ENCODE data around the gene GPX4.

Gene GPX4

GRCh38 chr19:1149259-1150045 lies 45.7 kb downstream of the GPX4 start:
- no peak for DNase-seq (ENCODE audit: low read depth in 3 of 3)

- no peak for DNase-seq (ENCODE audit: low read depth in 3 of 3)
Measured at GRCh38 chr19:1150333-1151036, 46.7 kb downstream of the GPX4 start.

- DNase-seq (ENCODE audit: low read depth in 3 of 3): no peak
Measured at GRCh38 chr19:1151037-1151724, 47.4 kb downstream of the GPX4 start.

- no peak for DNase-seq (ENCODE audit: low read depth in 3 of 3)
Measured at GRCh38 chr19:1151917-1152587, 48.3 kb downstream of the GPX4 start.

- DNase-seq (ENCODE audit: low read depth in 3 of 3): no peak
Measured at GRCh38 chr19:1153891-1154730, 50.3 kb downstream of the GPX4 start.

- DNase-seq (ENCODE audit: low read depth in 3 of 3): no peak
Measured at GRCh38 chr19:1154731-1155351, 51.0 kb downstream of the GPX4 start.

- DNase-seq (ENCODE audit: low read depth in 3 of 3): no peak
Measured at GRCh38 chr19:1155352-1156304, 51.8 kb downstream of the GPX4 start.

Data from stimulated activated CD4-positive, alpha-beta T cell treated with anti-CD3 and anti-CD28 coated beads, TNF-alpha, amount 100 ng/mL, for 4 hours (primary cell).